Amygdala (tissue), 56 donors: ENCODE measurements around the gene MGAT4A.
"Not testable (repeated sequence)": the region's sequence is repeated elsewhere in the genome, so short reads cannot be mapped to it uniquely, and the experiment has no call there.

Experiments
- DNase-seq, 56 donors: peaks; one replicate each; lab custom pipeline; 2025; lab: John Stamatoyannopoulos, UW

MGAT4A gene

GRCh38 chr2:98761267-98761781 is 30.4 kb upstream of the MGAT4A start:
- DNase-seq: peak in 12 of 56 donors; percentile 15 to 73 (median 25)

- DNase-seq: no peak
These were observed 29.1 kb upstream of the MGAT4A start for GRCh38 chr2:98759827-98760625.

GRCh38 chr2:98759338-98759737 is 28.4 kb upstream of the MGAT4A start:
- DNase-seq: no peak

- DNase-seq: peak in 22 of 56 donors; percentile 14 to 67 (median 36)
These were observed 27.0 kb upstream of the MGAT4A start for GRCh38 chr2:98757904-98758421.

- DNase-seq: no peak
These were observed 22.9 kb upstream of the MGAT4A start for GRCh38 chr2:98753801-98754200.

- not testable (repeated sequence) for DNase-seq
These were observed 21.8 kb upstream of the MGAT4A start for GRCh38 chr2:98752711-98753110.

DNA sequence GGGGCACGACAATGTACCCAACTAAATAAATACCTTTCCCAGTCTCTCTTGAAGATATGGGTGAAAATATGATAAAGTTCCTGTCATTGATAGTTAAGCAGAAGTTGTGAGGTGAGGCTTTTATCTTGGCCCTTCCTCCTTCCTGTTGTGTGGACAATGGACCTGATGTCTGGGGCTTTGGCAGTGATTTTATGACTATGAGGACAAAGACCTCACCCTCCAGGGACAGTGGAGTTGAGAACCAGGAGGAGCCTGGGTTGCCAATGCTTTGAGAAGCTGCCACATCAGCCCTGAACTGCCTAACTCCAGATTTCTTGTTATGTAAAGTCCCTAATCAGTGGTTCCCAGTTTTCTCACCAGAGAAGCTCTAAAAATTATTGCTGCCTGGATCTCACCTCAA is 20.8 kb upstream of the MGAT4A start:
- no peak for DNase-seq

- DNase-seq: no peak
These were observed 19.8 kb upstream of the MGAT4A start for GRCh38 chr2:98750593-98751282.

DNA sequence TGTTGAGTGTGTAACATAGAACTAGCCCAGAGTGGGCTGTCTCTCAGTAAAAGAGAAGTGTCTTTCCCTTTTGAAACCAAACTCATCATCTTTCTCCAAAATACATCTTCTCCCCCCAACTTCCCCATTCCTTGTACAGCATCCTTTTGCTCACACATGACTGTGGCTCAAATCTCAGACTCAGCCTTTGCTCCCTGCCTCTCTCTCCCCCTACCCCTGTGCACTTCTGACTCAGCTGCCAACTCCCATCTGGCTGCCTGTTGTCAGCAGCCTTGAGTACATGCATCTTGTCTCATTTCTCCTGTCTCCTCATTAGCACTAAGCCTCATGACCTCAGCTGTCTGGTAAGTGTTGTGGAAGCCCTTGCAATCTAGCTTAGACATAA is 18.1 kb upstream of the MGAT4A start:
- DNase-seq: peak in 11 of 56 donors; percentile 12 to 65 (median 29)

GRCh38 chr2:98748292-98749065 is 17.5 kb upstream of the MGAT4A start:
- no peak for DNase-seq

GRCh38 chr2:98747888-98748287 is 17.0 kb upstream of the MGAT4A start:
- DNase-seq: no peak

GRCh38 chr2:98746426-98746825 is 15.5 kb upstream of the MGAT4A start:
- no peak for DNase-seq

DNA sequence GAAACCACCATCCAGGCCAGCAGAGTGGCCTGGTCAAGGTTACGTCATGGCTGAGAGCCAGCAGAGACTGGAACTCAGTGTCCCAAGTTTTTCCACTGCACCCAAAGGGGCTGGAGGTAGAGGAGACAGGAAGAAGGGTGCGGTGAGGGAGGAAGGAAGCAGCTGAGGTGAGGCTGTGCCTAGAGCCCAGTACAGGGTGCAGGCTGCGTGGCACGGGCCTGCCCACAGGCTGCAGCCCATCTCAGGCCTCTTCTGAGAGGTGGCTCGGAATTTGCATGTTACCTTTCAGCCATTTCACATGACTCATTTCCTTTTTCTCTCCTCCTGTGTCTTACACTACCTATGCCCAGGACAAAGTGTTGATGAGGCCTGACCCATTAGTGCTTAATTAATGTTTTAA is 13.7 kb upstream of the MGAT4A start:
- DNase-seq: no peak

- DNase-seq: no peak
These were observed 12.9 kb upstream of the MGAT4A start for GRCh38 chr2:98743835-98744234.

DNA sequence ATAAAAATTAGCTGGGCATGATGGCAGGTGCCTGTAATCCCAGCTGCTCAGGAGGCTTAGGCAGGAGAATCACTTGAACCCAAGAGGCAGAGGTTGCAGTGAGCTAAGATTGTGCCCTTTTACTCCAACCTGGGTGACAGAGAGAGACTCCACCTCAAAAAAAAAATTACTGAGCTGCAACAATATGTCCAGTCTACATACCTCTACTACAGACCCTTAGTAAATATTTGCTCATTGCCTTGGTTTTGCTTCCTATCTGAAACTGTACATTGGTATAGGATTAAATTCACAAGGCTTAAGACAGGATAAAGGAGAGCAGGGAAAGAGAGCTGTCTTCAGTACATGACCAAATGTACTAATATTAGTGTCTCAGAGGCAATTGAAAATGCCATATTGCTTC is 8.1 kb upstream of the MGAT4A start:
- no peak for DNase-seq

DNA sequence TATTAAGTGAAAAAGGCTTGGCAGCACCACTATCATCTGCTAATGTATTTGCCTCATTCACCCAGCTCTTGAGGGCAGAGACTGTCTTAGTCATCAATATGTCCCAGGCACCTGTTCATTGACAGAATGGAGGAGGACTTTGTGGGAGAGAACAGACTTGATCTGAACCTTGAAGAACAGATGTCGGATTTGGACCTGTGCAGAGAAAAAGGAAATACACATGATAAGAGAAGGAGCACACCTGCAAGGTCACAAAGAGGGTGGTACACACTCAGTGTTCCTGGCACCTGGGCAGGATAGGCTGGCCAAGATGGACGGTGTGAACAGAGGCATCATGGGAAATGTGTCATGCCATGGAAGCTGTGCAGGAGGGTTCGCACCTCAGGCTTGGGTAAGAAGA is 7.4 kb upstream of the MGAT4A start:
- DNase-seq: no peak

- DNase-seq: no peak
These were observed 6.9 kb upstream of the MGAT4A start for GRCh38 chr2:98737848-98738247.

- DNase-seq: no peak
These were observed 5.5 kb upstream of the MGAT4A start for GRCh38 chr2:98736464-98736889.

GRCh38 chr2:98734823-98735260 is 3.9 kb upstream of the MGAT4A start:
- no peak for DNase-seq

DNA sequence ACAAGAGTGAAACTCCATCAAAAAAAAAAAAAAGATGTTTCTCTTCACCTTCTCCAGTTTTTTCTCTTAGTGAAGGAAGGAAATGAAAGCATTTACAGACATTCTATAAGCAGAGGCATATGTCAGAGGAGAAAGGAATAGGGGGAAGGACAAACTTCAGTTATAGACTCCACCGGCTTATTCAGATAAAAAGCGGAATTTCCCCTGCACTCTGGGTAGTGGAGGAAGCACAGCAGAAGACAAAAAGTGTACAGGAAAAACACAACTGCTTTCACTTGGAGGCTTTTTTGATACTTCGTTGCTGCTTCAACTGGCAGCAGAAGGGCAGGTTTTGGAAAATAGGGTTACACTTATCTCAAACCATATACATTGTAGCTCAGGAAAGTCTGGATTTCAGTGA is 3.2 kb upstream of the MGAT4A start:
- no peak for DNase-seq
